Measurements from ENCODE around the gene AIP.

Gene AIP

GRCh38 chr11:67493548-67494370 lies 10.9 kb downstream of the AIP start:
- no peak for DNase-seq (ENCODE audit: low read depth in 2 of 2)

- no peak for DNase-seq (ENCODE audit: low read depth in 2 of 2)
Observed at GRCh38 chr11:67494371-67495233, 11.8 kb downstream of the AIP start.

- DNase-seq (ENCODE audit: low read depth in 2 of 2), result no peak
Observed at GRCh38 chr11:67495234-67496005, 12.6 kb downstream of the AIP start.

- no peak for DNase-seq (ENCODE audit: low read depth in 2 of 2)
Observed at GRCh38 chr11:67496113-67496512, 13.3 kb downstream of the AIP start.

- no peak for DNase-seq (ENCODE audit: low read depth in 2 of 2)
Observed at GRCh38 chr11:67497656-67498291, 14.9 kb downstream of the AIP start.

- no peak for DNase-seq (ENCODE audit: low read depth in 2 of 2)
Observed at GRCh38 chr11:67498544-67498972, 15.7 kb downstream of the AIP start.

GRCh38 chr11:67499808-67500483 lies 17.1 kb downstream of the AIP start:
- no peak for DNase-seq (ENCODE audit: low read depth in 2 of 2)

- DNase-seq (ENCODE audit: low read depth in 2 of 2), result no peak
Observed at GRCh38 chr11:67500484-67500821, 17.6 kb downstream of the AIP start.

- DNase-seq (ENCODE audit: low read depth in 2 of 2), result no peak
Observed at GRCh38 chr11:67500831-67501715, 18.2 kb downstream of the AIP start.

- DNase-seq (ENCODE audit: low read depth in 2 of 2), result no peak
Observed at GRCh38 chr11:67501854-67502253, 19.0 kb downstream of the AIP start.

GRCh38 chr11:67502328-67502979 lies 19.6 kb downstream of the AIP start:
- no peak for DNase-seq (ENCODE audit: low read depth in 2 of 2)

GRCh38 chr11:67503119-67504004 lies 20.5 kb downstream of the AIP start:
- no peak for DNase-seq (ENCODE audit: low read depth in 2 of 2)

GRCh38 chr11:67504005-67504949 lies 21.5 kb downstream of the AIP start:
- DNase-seq (ENCODE audit: low read depth in 2 of 2), result no peak

GRCh38 chr11:67504950-67505581 lies 22.2 kb downstream of the AIP start, which contains the start of gene PITPNM1:
Gene PITPNM1, minus strand, starts transcription at chr11:67505363. Its CDS starts 1,183 bp downstream, at chr11:67504180.
- peak; percentile 56 to 65 for DNase-seq (ENCODE audit: low read depth in 2 of 2)

GRCh38 chr11:67505605-67506396 lies 23.0 kb downstream of the AIP start:
- peak; percentile 75 to 84 for DNase-seq (ENCODE audit: low read depth in 2 of 2)

All from stimulated activated CD8-positive, alpha-beta memory T cell treated with anti-CD3 and anti-CD28 coated beads, Interleukin-2, amount 100 ng/mL, for 1 hour (primary cell).